NCI-H187 (cell line): Measurements from ENCODE around the gene THAP11.
A peak's percentile ranks its signal among the peaks of the same experiment; 100 is the strongest.

ENCODE experiments used
- DNase-seq, 2 experiments: peaks; one replicate each; lab custom pipeline; 2025; lab: John Stamatoyannopoulos, UW

THAP11 gene

DNA sequence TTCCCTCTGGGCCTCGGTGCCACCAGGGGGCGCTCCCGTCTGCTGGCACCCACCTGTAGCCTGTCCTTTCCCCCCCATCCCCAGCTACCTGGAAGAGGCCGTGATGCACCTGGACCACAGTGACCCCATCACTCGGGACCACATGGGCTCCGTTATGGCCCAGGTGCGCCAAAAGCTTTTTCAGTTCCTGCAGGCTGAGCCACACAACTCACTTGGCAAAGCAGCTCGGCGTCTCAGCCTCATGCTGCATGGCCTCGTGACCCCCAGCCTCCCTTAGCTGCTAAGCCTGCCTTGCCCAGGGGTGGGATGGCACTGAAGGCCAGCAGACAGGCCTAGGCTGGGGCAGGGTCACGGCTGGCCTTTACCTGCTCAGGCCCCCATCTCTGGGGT is 41.7 kb downstream of the THAP11 start:
- no peak for DNase-seq

DNA sequence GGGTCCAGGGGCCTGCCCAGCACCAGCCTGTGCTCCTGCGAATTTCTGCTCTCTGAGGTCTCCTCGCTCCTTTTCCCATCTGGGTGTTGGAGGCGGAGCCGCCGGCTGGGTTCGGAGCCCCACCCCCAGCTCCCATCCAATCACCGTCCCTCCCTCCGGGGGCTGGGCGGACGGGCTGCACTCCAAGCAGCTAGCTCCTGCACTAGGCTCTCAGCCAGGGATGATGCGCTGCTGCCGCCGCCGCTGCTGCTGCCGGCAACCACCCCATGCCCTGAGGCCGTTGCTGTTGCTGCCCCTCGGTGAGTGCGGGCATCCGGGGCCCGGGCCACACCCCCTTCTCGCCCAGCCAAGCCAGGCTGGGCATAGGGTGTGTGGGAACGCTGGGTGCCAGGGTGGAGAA is 42.6 kb downstream of the THAP11 start, which contains the start of gene NRN1L:
TSS of gene NRN1L (plus strand) at position 202 of the 400 bp plus-strand sequence. CDS start at position 221, 19 bp downstream.
- DNase-seq: peak; percentile 32 to 70

DNA sequence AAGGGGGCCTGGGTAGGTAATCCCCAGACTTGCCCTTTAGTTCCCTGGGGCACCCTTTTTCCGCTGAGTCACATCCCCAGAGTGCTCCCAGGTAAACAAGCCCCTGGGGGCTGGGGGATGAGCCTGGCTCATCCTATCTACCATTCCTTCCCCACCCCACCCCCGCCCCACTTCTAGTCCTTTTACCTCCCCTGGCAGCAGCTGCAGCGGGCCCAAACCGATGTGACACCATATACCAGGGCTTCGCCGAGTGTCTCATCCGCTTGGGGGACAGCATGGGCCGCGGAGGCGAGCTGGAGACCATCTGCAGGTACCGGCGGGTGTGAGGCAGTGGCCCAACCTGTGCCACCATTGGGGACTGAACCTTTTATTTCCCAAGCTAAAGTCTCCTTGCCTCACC is 43.4 kb downstream of the THAP11 start:
- DNase-seq: no peak

DNA sequence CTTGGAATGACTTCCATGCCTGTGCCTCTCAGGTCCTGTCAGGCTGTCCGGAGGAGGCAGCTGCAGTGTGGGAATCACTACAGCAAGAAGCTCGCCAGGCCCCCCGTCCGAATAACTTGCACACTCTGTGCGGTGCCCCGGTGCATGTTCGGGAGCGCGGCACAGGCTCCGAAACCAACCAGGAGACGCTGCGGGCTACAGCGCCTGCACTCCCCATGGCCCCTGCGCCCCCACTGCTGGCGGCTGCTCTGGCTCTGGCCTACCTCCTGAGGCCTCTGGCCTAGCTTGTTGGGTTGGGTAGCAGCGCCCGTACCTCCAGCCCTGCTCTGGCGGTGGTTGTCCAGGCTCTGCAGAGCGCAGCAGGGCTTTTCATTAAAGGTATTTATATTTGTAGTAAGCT is 43.9 kb downstream of the THAP11 start:
- DNase-seq: no peak

DNA sequence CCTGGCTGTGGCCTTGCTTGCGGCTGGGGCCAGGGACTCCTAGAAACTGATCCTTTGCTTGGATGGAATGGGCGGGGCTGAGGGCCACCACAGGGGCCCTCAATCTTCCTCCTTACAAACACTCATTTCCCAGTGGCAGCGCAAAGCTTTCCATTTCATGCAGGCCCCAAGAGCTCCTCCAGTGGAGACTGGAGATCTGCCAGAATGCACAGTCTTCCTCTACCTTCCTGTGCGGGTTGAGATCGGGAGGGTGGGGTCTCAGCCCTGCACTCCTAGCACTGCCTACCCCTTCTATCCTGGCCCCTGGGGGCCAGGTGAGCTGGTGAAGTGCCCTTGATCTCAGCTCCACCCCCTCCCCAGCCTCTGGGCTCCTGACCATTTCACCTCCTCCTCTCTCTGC is 44.3 kb downstream of the THAP11 start:
- peak; percentile 25 to 48 for DNase-seq

GRCh38 chr16:67888331-67888730 is 46.2 kb downstream of the THAP11 start:
- no peak for DNase-seq

GRCh38 chr16:67892375-67892774 is 50.3 kb downstream of the THAP11 start:
- no peak for DNase-seq

DNA sequence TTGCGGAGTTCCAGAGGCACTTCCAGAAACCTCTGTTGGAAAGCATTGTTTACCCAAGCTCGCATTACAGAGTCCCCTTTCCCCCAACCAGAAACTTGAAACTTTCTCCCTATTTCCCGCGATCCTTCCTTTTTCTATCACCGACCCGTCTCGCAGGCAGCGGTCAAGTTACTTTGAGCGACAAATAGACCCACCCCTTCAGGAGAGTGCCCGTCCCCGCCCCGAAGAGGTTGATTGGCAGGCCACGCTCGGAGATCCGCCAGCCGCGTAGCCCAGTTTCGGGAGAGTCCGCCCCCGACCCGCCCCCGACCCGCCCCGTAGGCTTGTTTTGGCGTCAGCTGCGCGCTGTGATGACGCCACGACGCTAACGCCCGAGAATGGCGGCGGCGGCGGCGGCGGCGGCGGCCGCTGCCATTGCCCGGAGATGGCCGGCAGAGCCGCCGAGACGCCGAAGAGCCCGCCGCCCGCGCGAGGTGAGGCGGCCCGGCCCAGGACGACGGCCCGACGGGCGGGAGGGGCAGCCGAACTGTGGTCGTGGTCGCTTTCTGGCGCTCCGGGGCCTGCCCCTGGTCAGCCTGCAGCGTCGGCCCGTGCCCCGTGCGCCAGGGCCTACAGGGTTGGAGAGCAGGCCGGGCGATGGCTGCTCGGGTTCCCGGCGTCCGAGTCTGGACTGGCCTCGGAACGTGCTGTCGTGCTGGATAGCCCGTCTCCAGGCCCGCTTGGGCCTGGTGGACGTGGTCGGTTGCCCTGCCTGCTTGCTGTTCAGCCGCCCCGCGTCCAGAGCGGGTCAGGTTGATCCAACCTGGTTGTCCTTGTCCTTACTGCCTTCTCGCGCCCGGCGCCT is 51.0 kb downstream of the THAP11 start, which contains the start of gene PSKH1:
TSS of gene PSKH1 (plus strand) at position 356 of the 844 bp plus-strand sequence. CDS start 15,496 bp downstream, outside the sequence.
- peak; percentile 66 to 87 for DNase-seq
